Suprapubic skin (tissue), 4 donors: ENCODE measurements around the gene PRDM13. TPM values are rescaled to one million over a fixed set of nuclear protein-coding genes. Genes with fewer than 3 reads are reported as not detected.
"Not testable (repeated sequence)": the region's sequence is repeated elsewhere in the genome, so short reads cannot be mapped to it uniquely, and the experiment has no call there.

Experiments used
- DNase-seq, 2 donors: peaks; one replicate each; pipeline ENCODE4 v3.0.0-alpha.2; 2019; ENCODE audit warnings: low spot score in 2 of 2
- H3K27ac ChIP-seq: fragments of 200-600 bp; sonication (generic); one replicate; pipeline ENCODE4 v1.5.1; 2019
- H3K27me3 ChIP-seq: fragments of 200-600 bp; sonication (generic); one replicate; pipeline ENCODE4 v1.5.1; 2019
- H3K36me3 ChIP-seq: fragments of 200-600 bp; sonication (generic); one replicate; pipeline ENCODE4 v1.5.1; 2019
- H3K4me1 ChIP-seq: fragments of 200-600 bp; sonication (generic); one replicate; pipeline ENCODE4 v1.5.1; 2019
- H3K4me3 ChIP-seq: fragments of 200-600 bp; sonication (generic); one replicate; pipeline ENCODE4 v1.5.1; 2019; ENCODE audit warnings: mild to moderate bottlenecking
- H3K9me3 ChIP-seq: fragments of 200-600 bp; sonication (generic); one replicate; pipeline ENCODE4 v1.5.1; 2019
- EP300 ChIP-seq: sonication (generic); formaldehyde crosslinking; IDR thresholded peaks from one replicate; pipeline ENCODE4 v1.6.1; 2017; ENCODE audit warnings: antibody characterized with exemption
- POLR2A ChIP-seq, 2 donors: fragments of 450-650 bp; IDR thresholded peaks; one replicate each; pipeline ENCODE4 v1.6.1; 2017; ENCODE audit warnings: antibody characterized with exemption in 2 of 2, mild to moderate bottlenecking in 2 of 2, moderate library complexity in 2 of 2
- POLR2AphosphoS5 ChIP-seq, 3 donors: sonication (generic); formaldehyde crosslinking; IDR thresholded peaks; one replicate each; pipeline ENCODE4 v1.6.1; 2017; ENCODE audit warnings: antibody characterized with exemption in 3 of 3
- WGBS: methylation state at CpG from one replicate; pipeline ENCODE4 v1.1.5; 2018; 5-methylcytosine and 5-hydroxymethylcytosine counted together
- total RNA-seq, 4 donors: library from RNA; depleted of rRNA; stranded (reverse); fragments of >200 nt; gene quantifications; one replicate each; pipeline ENCODE4 v1.1.0, GENCODE V29; 2016
- TF ChIP-seq, protein P1 (sequence below), 2 donors: fragments of 200-600 bp in 1 of 2; fragments of 450-650 bp in 1 of 2; sonication (generic) in 1 of 2; IDR thresholded peaks; one replicate each; pipeline ENCODE4 v1.5.1; 2016 to 2019; ENCODE audit warnings: antibody characterized with exemption in 2 of 2, mild to moderate bottlenecking in 1 of 2, moderate library complexity in 1 of 2

PRDM13 gene
- total RNA-seq, 4 donors from 2014 or later: not detected

DNA sequence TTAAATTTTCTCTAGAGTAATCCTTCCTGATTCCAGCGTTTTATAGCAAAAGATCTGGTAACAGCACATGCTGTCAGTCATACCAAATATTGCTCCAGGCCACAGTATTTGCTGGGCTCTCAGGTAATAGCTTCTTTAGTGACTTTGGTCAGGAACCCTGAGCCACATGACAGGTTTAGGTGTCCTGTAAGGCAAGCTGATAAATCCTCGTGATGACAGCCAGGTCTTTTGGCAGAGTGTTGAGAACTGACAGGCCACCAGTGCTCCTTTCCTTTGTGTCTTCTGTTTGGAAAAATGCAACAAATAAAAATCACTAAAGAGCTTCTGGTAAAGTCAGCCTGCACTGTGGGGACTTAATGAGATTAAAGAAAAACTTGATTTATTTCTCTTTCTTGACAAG is 34.6 kb downstream of the PRDM13 start:
- no peaks in the 10 kb centered on the region for H3K4me1 ChIP-seq
- H3K36me3 ChIP-seq: no peaks in the 10 kb centered on the region
- 21% methylated on average over 2 of the region's 2 CpGs for WGBS
- TF ChIP-seq POLR2AphosphoS5 (IDR thresholded peaks at IDR 0.05) (no peak), EP300 (no peak), POLR2A (IDR thresholded peaks at IDR 0.05) (no peak)
- TF ChIP-seq, protein P1, sequence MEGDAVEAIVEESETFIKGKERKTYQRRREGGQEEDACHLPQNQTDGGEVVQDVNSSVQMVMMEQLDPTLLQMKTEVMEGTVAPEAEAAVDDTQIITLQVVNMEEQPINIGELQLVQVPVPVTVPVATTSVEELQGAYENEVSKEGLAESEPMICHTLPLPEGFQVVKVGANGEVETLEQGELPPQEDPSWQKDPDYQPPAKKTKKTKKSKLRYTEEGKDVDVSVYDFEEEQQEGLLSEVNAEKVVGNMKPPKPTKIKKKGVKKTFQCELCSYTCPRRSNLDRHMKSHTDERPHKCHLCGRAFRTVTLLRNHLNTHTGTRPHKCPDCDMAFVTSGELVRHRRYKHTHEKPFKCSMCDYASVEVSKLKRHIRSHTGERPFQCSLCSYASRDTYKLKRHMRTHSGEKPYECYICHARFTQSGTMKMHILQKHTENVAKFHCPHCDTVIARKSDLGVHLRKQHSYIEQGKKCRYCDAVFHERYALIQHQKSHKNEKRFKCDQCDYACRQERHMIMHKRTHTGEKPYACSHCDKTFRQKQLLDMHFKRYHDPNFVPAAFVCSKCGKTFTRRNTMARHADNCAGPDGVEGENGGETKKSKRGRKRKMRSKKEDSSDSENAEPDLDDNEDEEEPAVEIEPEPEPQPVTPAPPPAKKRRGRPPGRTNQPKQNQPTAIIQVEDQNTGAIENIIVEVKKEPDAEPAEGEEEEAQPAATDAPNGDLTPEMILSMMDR (IDR thresholded peaks at IDR 0.05): no peak
- no peak for DNase-seq
- H3K27ac ChIP-seq: no peak overlapping the region
- peaks cover 9% of the 10 kb centered on the region for H3K9me3 ChIP-seq
- peaks cover 9% of the 10 kb centered on the region for H3K27me3 ChIP-seq
- H3K4me3 ChIP-seq: no peak overlapping the region

DNA sequence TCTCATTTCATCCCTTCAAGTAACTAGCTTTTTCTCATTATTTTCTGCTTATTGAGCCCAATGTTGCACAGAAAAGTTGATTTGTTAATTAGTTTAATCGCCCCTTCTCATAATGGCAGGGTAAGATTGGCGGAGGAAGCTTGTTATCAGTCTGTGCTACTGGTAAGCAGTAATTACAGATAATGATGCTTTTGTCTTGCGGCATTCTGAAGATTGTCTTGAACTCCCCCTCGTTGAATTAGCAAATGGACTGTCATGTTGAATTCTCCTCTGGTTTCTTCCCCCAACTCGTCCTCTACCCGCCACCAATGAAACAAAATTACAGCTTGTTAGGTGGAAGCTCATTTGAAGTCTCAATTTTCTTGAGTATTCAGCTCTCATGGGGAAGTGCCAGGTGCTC is 39.4 kb downstream of the PRDM13 start:
- Histone ChIP-seq H3K4me1 (no peaks in the 10 kb centered on the region), H3K36me3 (no peaks in the 10 kb centered on the region), H3K4me3 (no peak overlapping the region), H3K9me3 (no peaks in the 10 kb centered on the region), H3K27ac (no peak overlapping the region), H3K27me3 (peaks cover 12% of the 10 kb centered on the region)
- TF ChIP-seq POLR2A (IDR thresholded peaks at IDR 0.05) (no peak), POLR2AphosphoS5 (IDR thresholded peaks at IDR 0.05) (no peak), EP300 (no peak)
- TF ChIP-seq, protein P1 (IDR thresholded peaks at IDR 0.05): no peak
- WGBS: 63% methylated on average over 6 of the region's 6 CpGs
- DNase-seq: no peak

DNA sequence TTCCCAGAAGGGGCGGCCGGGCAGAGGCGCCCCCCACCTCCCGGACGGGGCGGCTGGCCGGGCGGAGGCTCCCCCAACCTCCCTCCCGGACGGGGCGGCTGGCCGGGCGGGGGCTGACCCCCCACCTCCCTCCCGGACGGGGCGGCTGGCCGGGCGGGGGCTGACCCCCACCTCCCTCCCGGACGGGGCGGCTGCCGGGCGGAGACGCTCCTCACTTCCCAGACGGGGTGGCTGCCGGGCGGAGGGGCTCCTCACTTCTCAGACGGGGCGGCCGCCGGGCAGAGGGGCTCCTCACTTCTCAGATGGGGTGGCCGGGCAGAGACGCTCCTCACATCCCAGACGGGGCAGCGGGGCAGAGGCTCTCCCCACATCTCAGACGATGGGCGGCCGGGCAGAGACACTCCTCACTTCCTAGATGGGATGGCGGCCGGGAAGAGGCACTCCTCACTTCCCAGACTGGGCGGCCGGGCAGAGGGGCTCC is 43.5 kb downstream of the PRDM13 start:
- H3K36me3 ChIP-seq, H3K9me3 ChIP-seq, H3K4me1 ChIP-seq, H3K4me3 ChIP-seq, H3K27ac ChIP-seq, DNase-seq: not testable (repeated sequence)
- peaks cover 12% of the 10 kb centered on the region for H3K27me3 ChIP-seq
- 95% methylated on average over 11 of the region's 42 CpGs for WGBS

DNA sequence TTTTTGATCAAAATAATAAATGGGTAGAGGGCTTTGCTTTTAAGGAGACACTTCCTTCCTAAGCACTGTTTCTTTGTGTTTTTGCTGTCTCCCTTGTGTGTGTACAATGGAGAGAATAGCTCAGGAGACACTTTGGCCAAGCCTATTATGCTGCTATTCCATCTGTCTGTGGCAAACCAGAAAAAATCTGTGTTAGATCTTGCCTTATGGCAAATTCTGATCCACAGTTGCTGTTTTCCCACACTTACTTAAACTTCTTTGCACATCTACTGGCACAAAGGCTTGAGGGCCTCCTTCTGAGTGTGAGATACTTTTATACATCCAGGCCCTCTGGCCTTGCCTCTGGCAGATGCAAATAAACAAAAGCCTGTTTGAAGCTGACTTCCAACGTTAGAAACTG is 53.6 kb downstream of the PRDM13 start:
- DNase-seq: no peak
- Histone ChIP-seq H3K27me3 (no peaks in the 10 kb centered on the region), H3K9me3 (no peaks in the 10 kb centered on the region), H3K27ac (no peak overlapping the region), H3K4me3 (no peak overlapping the region), H3K36me3 (no peaks in the 10 kb centered on the region), H3K4me1 (no peaks in the 10 kb centered on the region)
- TF ChIP-seq POLR2A (IDR thresholded peaks at IDR 0.05) (no peak), EP300 (no peak), POLR2AphosphoS5 (IDR thresholded peaks at IDR 0.05) (no peak)
- TF ChIP-seq, protein P1 (IDR thresholded peaks at IDR 0.05): no peak
- 15% methylated on average over 1 of the region's 1 CpG for WGBS

DNA sequence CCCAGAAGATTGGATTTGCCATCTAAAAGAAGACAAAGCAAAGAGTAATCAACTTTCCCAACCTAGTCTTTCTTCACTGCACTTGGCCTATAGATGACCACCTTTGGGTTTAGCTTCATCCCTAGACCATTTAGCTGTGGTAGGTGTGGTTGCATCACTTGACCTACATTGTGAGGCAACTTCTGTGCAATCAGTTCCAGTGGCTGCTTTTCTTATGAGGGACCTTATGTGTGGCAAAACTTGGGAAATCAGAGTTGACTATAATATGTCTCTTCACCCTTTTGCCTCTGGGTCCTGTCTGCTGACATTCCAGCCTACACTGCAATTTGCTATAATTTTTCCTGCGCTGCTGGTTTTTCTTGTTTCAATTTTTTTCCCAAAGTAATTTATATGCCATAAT is 55.2 kb downstream of the PRDM13 start:
- Histone ChIP-seq H3K9me3 (no peaks in the 10 kb centered on the region), H3K36me3 (no peaks in the 10 kb centered on the region), H3K4me1 (no peaks in the 10 kb centered on the region), H3K27ac (no peak overlapping the region), H3K4me3 (no peak overlapping the region), H3K27me3 (no peaks in the 10 kb centered on the region)
- WGBS: 80% methylated on average over 1 of the region's 1 CpG
- TF ChIP-seq EP300 (no peak), POLR2A (IDR thresholded peaks at IDR 0.05) (no peak)
- TF ChIP-seq, protein P1 (IDR thresholded peaks at IDR 0.05): no peak
- DNase-seq: no peak

DNA sequence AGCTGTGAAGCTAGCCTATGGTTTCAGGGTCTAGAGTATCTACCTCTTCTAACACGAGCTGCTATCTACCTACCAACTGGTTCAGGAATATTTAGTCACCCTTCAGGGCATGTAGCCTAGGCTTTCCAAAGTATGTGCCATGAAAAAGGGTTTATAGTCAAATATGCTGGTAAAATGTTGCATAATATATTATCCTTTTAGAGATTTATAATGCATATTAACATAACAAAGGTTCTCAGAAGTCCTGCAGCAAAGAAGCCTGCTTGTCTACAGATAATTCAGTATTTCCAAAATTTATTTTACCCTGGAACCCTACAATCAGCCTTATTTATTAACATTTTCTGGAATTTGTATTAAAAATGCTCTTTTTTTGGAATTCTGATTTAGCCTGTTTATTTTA is 56.0 kb downstream of the PRDM13 start:
- H3K27ac ChIP-seq: no peak overlapping the region
- H3K36me3 ChIP-seq: no peaks in the 10 kb centered on the region
- no peaks in the 10 kb centered on the region for H3K27me3 ChIP-seq
- no peaks in the 10 kb centered on the region for H3K9me3 ChIP-seq
- TF ChIP-seq, protein P1 (IDR thresholded peaks at IDR 0.05): no peak
- H3K4me3 ChIP-seq: no peak overlapping the region
- DNase-seq: no peak
- WGBS: 36% methylated on average over 1 of the region's 1 CpG
- no peaks in the 10 kb centered on the region for H3K4me1 ChIP-seq
